Measurements from ENCODE around the gene FIGN. TPM values are rescaled to one million over a fixed set of nuclear protein-coding genes. Genes with fewer than 3 reads are reported as not detected.

The FIGN gene, protein sequence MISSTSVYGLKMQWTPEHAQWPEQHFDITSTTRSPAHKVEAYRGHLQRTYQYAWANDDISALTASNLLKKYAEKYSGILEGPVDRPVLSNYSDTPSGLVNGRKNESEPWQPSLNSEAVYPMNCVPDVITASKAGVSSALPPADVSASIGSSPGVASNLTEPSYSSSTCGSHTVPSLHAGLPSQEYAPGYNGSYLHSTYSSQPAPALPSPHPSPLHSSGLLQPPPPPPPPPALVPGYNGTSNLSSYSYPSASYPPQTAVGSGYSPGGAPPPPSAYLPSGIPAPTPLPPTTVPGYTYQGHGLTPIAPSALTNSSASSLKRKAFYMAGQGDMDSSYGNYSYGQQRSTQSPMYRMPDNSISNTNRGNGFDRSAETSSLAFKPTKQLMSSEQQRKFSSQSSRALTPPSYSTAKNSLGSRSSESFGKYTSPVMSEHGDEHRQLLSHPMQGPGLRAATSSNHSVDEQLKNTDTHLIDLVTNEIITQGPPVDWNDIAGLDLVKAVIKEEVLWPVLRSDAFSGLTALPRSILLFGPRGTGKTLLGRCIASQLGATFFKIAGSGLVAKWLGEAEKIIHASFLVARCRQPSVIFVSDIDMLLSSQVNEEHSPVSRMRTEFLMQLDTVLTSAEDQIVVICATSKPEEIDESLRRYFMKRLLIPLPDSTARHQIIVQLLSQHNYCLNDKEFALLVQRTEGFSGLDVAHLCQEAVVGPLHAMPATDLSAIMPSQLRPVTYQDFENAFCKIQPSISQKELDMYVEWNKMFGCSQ
- 16.6 TPM for total RNA-seq
- long read RNA-seq, full-length matches to known transcripts = 4 of 10 reads
- long read RNA-seq, partial matches to known transcripts = 0 of 10 reads
- long read RNA-seq, other reads (novel, unspliced or antisense) = 6 of 10 reads

DNA sequence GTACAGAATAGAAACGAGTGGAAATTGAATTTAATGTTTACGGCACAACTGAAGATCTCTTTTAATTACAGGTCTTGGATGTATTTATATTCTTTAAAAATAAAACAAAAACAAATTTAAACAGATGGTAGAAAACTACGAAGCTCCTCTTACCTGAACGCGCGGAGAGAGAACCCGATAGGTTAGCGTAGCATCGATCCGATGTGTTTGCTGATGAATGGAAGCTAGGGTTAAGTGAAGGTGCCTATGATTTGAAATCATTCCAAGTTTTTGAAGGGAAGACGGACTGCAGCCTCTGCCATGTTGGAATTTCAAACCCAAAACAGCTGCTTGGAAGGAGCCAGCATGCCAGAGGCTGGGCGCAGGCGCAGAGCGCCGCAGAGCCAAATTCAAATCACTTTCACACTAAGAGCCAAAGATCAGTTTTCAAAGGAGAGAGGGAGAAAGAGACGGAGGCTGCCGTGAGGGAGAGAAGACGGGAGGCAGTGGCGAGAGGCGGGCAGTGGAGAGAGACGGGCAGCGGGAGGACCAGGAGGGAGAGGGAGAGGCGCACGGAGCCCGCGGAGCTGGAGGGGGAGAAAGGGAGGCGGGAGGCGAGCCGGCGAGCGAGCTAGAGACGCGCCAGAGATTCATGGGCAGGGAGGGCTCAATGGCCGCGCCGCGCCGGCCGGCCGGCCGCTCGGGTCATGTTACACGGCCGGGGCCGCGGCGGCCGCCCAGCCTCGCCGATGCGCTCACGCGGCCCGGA is at the start of gene FIGN:
Gene FIGN (minus strand): TSS at position 324 of the 748 bp plus-strand sequence. CDS start 1,081 bp downstream, outside the sequence.
- intact Hi-C loops (cut with micrococcal nuclease) = loop anchor here (10.0 kb wide), 1 partner anchor 319 kb away; no protein-coding TSS in a partner anchor
- ATAC-seq (peak; percentile 87), DNase-seq (peak; percentile 89)

DNA sequence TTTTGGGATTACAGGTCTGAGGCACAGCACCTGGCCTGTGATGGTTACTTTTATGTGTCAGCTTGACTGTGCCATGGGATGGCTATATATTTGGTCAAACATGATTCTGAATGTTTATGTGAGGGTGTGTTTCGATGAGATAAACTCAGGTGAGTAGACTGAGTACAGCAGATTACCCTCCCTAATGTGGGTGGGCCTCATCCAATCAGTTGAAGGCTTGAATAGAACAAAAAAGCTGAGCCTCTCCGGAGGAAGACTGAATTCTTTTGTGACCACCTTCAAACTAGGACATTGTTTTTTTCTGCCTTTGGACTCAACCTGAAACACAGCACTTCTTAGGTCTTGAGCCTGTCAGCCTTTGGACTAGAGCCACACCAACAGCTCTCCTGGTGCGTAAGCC is 49.4 kb upstream of the FIGN start:
- intact Hi-C loops (cut with micrococcal nuclease) = no loop called here
- no peak for ATAC-seq

DNA sequence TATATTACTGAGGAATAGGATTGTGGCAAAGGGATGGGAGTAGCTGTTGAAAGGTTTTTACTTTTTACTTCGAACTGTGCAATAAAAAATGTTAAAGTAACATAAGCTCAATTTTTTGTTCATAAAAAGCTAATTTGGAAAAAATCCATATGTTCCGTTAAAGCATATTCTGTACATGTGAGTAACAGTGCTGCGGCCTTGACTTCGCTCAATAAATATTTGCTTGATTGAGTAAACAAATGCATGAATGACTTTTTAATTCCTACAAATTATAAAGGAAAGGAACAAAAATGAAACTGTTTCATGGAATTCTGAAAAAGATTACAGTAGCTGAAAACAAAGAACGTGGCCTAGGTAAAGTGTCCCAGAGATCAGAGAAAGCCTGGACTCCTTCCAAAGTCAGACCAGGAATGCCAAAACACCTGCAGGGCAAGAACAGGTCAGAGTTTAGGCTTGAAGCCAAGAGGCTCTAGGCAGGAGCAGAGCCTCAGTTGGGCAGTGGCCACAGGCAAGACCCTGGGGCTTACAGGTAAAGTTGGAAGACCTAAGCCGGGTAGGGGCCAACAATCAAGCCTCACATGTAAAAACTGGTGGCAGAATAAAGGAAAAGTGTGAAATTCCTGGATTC is 44.3 kb upstream of the FIGN start:
- intact Hi-C loops (cut with micrococcal nuclease) = no loop called here
- no peak for ATAC-seq
- no peak for DNase-seq

More for the DNA sequence above, 49.4 kb upstream of the FIGN start:
- no peak for DNase-seq

DNA sequence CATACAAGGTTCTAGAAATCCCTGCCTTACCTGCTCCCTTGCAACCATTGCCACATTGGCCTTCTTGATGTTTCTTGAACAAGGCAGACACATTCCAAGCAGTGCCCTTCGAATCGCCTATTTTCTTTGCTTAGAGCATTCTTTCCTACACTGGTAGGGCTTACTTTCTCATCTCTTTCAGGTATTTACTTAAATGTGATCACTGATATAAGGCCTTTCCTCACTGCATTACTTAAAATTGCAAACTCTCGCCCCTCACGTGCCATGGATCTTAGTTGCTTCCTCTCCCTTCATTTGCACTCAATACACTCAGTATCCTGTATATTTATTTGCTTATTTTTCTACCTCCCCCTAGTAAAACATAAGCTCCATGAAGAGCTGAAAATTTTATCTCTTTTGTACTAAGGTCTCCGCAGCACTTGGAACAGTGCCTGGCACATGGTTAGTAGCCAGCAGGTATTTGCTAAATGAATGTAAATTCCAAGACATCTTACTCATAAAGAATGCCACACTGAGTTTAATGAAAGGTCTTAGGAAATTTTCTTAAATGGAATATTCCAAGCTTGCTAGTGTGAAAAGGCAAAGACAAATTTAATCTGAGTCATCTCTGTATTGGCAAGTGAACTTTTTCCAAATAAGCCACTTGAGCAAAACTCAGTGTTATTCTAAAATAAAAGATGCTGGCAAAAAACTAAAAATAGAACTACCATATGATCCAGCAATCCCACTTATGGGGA is 42.4 kb upstream of the FIGN start:
- intact Hi-C loops (cut with micrococcal nuclease) = no loop called here
- DNase-seq = no peak
- no peak for ATAC-seq

DNA sequence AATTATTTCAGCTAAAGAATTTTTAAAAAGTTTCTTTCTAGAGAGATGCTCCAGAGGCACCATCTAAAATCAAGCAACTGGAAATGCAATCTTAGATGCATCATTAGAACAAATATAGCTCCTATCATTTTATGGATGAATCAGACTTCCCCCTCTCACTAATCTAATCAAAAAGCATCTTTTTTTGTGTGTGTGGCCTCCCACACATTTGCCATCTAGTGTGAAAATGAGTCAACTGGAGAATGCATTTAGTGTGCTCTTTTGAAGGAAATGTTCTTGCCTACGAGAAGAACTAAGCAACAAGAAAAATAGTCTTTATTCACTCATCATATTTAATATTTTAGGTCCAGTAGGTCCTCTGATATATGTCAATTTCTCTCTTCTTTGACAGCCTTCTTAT is 39.5 kb upstream of the FIGN start:
- DNase-seq (no peak), ATAC-seq (no peak)
- intact Hi-C loops (cut with micrococcal nuclease) = no loop called here

DNA sequence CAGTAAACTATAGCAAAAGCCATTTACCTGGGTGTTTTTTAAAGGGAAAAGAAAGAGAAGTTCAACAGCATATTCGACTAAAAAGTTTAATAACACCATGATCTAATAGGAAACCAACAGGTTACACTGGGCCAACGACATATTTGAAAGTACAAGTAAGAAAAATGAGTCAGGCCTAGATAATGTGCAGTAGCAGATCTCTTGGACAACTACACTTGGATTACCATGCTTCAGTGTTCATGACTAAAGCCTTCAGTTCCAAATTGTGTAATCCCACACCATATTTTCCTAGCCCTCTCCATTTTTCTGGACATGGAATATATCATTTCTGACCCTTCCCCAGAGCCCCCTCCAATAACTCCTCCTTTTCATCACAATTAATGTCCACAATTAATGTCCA is 39.1 kb upstream of the FIGN start:
- peak; percentile 63 for ATAC-seq
- no peak for DNase-seq
- intact Hi-C loops (cut with micrococcal nuclease) = no loop called here

DNA sequence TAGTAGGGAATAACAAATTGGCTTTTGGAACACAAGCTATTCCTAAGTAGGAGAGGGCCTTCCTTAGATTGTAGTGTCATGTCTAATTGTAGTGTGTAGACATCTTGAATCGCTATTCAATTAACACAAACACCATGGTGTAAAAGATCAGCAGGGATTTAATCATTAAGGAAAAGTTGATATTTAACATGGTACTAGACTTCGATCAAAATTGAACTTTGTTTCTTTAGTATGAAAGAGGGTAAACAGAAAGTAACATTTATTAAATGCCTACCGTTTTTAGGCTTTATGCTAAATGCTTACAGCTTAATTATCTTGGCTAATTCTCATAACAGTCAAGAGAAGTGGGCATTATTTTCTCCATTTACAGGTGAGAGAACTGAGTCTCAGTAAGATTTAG is 37.5 kb upstream of the FIGN start:
- intact Hi-C loops (cut with micrococcal nuclease) = no loop called here
- no peak for DNase-seq
- no peak for ATAC-seq

DNA sequence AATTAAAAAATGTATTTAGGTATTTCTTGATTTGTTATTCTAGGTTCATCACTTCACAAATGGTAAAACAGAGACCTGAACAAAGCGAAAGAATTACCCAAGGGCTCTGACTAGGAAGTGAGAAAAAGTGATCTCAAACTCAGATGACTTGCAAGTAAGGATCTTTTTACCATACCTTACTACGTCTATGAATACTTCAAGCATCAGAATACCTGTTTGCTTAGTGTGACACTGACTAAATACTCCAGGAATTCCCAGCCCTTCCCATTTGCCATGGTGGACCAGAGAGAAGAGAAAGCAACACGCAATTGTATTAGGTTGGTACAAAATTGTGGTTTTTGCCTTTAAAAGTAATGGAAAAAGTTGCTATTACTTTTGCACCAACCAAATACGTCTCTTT is 35.8 kb upstream of the FIGN start:
- DNase-seq (no peak), ATAC-seq (no peak)
- intact Hi-C loops (cut with micrococcal nuclease) = no loop called here

DNA sequence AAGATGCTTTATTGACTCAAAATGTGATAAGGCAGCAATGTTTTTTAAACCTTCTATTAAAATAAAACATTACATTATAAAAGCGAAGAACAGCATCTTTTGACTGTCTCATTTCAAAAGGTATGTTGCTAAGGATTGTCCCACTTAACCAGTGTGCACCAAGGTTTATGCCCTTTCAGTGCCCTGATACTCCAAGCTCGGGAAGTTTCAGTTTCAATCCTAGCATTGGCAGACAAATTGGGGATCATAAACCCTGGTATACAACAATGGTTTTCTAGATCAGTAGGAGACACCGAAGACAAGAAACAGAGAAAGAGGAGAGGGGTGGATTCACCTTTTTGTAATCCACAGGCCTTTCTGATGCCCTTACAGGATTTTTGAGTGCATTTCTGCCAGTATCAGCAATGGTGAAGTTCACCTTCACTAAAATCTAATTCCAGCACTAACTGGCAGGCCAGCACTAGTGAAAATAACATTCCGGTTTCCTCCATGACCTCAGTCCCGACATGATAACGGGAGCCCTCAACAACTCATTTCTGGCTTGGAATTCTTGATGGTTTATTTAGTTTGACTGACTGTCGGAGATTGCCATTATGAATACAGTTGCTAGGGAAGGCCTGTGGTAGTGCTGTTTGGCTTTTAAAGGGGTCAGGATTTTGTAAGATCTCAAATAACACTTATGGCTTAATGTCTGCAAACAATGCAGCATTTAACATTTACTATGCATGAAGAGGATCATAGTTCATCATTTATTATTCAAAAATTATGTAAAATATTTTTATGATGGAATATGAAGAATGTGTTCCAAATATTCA is 33.3 kb upstream of the FIGN start:
- intact Hi-C loops (cut with micrococcal nuclease) = no loop called here
- no peak for DNase-seq
- no peak for ATAC-seq

DNA sequence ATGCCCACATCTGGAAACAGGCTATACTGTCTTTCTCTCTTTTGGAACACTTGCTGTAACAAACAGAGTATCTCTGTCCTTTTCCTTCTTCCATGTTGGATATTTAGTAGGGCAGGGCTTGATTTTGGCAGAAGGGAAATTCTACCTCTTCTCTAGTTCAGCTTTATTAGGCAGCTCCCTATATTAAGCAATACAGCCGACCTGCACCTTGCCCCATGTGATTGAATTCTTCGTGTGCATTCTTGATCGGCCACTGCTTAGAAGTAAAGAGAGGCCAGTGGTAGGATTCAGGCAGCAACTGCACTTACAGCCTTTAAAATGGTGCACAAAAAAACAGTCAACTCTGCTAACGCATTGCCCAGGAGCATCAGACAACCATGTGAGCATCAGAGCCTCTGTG is 31.3 kb upstream of the FIGN start:
- ATAC-seq (no peak), DNase-seq (no peak)
- intact Hi-C loops (cut with micrococcal nuclease) = no loop called here

DNA sequence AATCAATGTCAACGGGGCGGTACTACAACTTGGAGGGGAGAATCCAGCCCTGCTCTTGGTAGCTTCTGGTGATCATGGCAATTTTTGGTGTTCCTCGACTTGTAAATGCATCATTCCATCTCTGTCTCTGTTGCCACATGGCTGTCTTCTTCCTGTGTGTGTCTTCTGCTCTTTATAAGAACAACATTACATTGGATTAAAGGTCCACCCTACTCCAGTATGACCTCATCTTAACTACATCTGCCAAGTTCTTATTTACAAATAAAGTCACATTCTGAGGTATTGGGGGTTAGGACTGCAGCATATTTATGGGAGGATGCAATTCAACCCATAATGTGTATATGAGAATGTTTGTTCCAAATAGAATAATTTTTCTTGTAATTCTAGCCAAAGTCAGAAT is 28.8 kb upstream of the FIGN start:
- ATAC-seq = no peak
- intact Hi-C loops (cut with micrococcal nuclease) = no loop called here
- no peak for DNase-seq

DNA sequence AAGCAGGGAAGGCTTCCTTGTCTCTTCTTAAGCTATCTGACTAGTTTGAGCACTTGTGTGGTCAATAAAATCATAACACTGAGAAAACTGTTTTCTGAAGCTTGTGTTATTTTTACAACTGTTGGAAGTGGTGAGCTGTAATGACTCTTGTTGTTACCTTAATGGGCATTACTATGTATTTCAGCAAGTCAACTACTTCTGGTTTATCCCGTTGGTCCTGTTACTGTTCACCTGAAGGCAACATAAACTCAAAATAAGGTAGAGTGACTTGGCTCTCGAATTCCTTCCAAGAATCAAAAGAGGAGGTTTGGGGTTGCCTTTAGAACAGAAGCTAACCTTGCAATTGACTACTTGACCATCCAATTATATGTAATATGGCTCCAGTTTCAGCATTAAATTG is 23.2 kb upstream of the FIGN start:
- ATAC-seq = no peak
- DNase-seq = no peak
- intact Hi-C loops (cut with micrococcal nuclease) = no loop called here

DNA sequence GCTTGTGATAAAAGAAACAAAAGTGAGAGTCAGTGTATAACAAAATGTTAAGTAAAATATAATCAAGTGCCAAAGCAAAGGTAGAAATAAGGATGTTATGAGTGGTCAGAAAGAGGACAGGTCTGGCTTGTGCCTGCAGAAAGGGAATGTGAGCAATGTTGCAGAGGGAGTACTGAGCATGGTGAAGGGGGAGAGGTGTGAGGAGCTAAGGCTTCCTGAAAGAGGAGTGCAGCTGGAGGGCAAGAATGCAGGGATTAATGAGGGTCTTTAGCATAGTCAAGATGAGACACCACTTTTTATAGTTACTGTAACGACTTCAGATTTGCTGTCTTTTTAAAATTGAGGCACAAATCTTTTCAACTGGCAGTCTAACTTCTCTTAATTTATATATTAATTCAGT is 22.0 kb upstream of the FIGN start:
- ATAC-seq (no peak), DNase-seq (no peak)
- intact Hi-C loops (cut with micrococcal nuclease) = no loop called here

DNA sequence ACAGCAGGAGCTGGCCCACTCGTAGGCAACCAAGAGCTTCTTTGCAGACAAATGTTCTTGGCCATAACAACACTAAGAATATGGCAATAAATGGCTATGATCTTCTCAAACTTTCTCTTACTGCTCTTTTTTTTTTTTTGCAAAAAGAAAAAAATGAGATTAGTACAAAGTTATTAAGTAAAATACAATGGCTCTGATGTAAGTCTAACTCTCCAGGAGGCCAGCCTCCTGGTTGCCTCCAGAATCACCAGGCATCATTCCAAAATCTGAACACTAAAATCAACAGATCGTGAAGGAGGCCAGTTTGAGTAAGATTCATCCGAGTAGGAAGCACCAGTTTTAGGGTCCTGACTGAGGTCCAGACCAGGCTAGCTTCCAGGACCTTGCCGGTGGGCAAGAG is 20.8 kb upstream of the FIGN start:
- no peak for ATAC-seq
- intact Hi-C loops (cut with micrococcal nuclease) = no loop called here

DNA sequence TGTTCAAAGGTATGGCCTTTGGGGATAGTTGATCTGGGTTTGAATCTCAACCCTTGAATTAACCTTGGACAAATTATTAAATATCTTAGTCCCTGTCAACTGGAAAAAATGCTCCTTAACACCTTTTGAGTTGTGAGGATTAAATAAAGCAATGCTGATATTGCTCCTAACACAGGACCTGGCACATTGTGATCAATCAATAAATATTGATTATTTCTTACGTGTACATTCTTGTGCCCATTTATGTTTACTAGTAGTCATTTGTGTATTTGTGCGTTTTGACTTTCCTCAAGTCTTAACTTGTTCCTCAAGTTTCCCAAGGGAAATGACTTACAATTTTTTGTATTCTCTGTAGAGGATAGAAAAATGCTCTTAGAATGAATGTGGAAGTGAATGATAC is 19.6 kb upstream of the FIGN start:
- ATAC-seq (no peak), DNase-seq (no peak)
- intact Hi-C loops (cut with micrococcal nuclease) = no loop called here

More for the DNA sequence above, 20.8 kb upstream of the FIGN start:
- DNase-seq = no peak

DNA sequence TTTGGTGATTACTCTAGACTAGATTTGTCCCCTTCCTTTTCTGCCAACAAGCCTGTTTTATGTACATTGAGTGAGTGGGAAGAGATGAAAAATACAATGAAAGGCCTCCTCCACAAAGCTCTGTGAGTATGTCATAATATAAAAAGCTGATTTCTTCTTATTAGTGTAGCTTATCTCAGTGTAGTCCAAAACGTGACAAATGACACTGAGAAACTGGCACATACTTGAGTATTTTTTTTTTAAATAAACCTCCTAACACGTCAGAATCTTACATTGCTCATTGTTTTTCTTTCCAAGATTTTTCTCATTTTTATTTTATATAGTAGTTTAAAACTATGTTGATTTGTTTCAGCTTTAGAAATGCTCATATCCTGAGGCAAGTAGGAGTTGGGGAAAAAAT is 17.9 kb upstream of the FIGN start:
- ATAC-seq (no peak), DNase-seq (no peak)
- intact Hi-C loops (cut with micrococcal nuclease) = no loop called here

DNA sequence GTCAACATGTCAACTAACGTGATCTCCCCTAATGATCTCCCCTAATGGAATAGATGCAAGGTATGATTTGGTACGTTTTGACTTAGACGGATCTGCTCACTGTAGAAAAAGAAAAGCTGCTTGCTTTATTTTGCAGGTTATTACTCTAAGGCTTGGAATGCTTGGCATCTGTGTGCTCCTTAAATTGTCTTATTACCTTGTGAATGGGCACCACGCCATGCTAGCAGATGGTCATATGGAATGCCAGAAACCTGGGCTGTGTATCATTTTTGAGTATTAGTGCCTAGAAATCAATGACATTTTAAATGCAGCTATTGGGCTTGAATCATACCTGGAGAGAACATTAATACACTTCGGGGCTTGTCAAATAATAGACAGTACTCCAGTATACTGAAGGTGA is 16.5 kb upstream of the FIGN start:
- no peak for ATAC-seq
- intact Hi-C loops (cut with micrococcal nuclease) = no loop called here

DNA sequence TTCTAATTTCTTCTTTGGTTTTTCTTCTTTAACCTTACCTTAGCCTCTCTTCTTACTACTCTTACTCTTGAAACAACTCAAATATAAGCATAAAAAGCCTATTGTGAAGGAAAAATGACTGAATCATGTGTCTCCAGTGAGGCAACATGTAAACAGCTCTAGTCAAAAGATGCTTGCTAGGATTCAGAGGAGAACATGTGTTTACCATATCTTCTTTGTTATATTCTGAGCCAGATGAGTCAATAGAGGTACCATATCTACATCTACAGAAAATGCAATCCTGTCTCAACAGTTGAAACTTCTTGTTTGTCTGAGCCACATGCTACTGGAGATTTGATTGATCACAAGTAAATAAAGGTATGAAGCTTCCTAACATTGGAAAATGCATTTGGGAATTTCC is 15.9 kb upstream of the FIGN start:
- DNase-seq (no peak), ATAC-seq (no peak)
- intact Hi-C loops (cut with micrococcal nuclease) = no loop called here

More for the DNA sequence above, 16.5 kb upstream of the FIGN start:
- no peak for DNase-seq

Data from left ventricle myocardium superior (tissue), 1 donor.